AML-193 (cell line): Measurements from ENCODE around the gene DIPK1A.

Experiments used
- DNase-seq, 2 experiments: peaks; one replicate each; lab custom pipeline; 2025; lab: John Stamatoyannopoulos, UW

The DIPK1A gene

DNA sequence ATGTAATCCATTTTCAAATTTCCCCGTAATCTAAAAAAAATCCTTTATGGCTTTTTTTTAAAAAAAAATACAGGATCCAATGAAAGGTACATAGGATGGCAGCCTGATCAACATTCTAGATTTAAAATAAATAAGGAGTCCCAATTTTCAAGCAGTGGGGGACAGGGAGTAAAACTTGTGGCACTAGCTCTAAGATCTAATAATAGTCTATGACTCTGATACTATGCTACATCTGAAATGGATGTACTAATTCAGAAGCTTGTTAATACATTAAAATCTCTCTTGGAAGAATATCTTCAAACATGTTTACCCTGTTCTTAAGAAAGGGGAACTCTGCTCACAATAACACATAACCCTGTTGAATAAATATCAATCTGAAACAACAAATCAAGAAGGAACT lies 8.5 kb downstream of the DIPK1A start:
- no peak for DNase-seq

DNA sequence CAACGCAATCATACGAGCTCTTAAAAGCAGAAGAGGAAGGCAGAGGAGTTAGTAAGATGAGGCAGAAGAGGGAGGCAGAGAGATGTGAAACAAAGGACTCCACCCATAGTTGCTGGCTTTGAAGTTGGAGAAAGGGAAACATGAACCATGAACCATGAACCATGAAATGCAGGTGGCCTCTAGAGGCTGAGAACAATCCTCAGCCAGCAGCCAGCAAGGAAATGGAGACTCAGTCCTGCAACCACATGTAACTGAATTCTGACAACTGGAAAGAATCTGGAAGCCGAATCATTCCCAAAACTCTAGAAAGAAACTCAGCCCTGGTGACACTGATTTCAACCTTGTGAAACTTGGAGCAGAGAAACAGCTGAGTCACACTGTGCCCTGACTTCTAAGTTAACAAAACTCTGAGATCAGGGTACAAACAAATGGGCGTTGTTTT lies 10.1 kb downstream of the DIPK1A start:
- no peak for DNase-seq

GRCh38 chr1:92949937-92950817 lies 11.1 kb downstream of the DIPK1A start:
- no peak for DNase-seq

GRCh38 chr1:92948071-92948470 lies 13.2 kb downstream of the DIPK1A start:
- no peak for DNase-seq

DNA sequence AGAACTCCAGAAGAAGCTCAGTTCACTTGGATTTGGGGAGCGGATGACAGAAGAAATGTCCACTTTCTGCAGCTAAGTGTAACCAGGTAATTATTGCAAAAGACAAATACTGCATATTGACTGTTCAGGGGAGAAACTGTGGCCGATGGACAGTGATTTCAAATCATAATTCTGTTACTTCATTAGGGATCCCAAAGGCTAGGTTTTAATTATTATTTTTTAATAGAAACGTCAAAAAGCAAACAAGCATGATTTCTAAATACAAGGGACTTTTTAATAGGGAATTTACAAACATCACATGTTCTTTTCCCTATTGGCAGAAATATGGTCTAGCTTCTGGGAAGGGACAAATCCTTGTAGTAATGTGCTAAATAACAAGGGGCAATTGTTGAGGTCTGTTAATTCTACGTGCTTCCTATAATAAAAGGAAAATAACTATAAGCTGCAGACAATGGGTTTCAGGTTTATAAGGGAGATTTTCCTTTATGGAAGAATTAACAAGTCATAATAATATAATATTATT lies 15.5 kb downstream of the DIPK1A start:
- no peak for DNase-seq

DNA sequence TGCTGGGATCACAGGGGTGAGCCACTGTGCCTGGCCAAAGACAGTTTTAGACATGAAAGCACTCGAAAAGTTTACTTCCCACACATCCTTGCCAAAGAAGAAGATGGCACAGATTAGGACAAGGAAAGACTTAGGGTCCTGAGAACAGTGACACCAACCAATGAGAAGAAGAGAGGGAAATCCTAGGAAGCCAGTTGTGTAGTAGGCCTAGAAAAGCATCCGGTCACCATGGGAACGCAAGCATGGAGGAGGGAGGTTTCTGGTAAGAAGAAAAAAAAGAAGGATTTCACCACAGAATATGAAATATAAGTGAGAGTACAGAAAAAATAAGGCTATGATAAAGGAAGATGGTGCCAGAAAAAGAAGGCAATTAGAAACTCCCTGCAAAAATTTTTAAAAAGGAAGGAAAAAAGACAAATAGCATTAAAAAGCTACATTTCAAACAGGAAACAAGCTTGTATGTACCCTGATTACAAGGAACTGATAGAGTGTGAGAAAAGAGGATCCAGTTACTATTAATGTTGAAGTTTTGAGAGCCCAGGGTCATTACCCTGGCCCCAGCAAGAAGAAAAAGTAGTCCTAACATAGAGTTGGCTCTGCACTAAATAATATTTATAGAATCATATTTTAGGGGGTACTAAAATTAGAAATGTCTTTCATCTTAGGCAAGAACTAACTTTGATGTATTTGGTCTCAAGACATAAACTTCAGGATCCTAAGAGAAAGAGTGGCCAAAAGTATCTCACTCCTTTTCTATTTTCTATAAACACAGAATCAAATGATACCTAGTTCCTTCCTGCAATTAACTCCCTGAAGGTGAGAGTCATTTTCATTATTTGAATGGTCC lies 16.1 kb downstream of the DIPK1A start:
- DNase-seq = no peak

DNA sequence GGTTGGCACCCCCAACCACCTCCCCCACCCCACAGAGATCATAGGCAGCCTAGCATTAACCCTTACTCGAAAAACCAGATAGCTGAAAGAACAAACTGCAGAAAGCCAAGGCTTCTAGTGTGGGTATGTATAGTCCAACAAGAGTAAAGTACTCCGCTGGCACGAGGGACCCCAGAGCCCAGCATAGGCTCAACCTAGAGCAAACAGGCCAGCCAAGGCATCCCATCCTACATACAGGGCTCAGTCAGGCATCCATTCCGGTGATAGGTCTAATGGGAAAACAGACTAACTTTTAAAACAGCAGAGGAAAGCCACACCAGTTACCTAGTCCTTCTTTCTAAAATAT lies 17.8 kb downstream of the DIPK1A start:
- DNase-seq = no peak

- no peak for DNase-seq
These were observed 20.7 kb downstream of the DIPK1A start for GRCh38 chr1:92940541-92940940.

- DNase-seq = no peak
These were observed 23.5 kb downstream of the DIPK1A start for GRCh38 chr1:92937731-92938130.

- DNase-seq = no peak
These were observed 24.4 kb downstream of the DIPK1A start for GRCh38 chr1:92936865-92937264.

DNA sequence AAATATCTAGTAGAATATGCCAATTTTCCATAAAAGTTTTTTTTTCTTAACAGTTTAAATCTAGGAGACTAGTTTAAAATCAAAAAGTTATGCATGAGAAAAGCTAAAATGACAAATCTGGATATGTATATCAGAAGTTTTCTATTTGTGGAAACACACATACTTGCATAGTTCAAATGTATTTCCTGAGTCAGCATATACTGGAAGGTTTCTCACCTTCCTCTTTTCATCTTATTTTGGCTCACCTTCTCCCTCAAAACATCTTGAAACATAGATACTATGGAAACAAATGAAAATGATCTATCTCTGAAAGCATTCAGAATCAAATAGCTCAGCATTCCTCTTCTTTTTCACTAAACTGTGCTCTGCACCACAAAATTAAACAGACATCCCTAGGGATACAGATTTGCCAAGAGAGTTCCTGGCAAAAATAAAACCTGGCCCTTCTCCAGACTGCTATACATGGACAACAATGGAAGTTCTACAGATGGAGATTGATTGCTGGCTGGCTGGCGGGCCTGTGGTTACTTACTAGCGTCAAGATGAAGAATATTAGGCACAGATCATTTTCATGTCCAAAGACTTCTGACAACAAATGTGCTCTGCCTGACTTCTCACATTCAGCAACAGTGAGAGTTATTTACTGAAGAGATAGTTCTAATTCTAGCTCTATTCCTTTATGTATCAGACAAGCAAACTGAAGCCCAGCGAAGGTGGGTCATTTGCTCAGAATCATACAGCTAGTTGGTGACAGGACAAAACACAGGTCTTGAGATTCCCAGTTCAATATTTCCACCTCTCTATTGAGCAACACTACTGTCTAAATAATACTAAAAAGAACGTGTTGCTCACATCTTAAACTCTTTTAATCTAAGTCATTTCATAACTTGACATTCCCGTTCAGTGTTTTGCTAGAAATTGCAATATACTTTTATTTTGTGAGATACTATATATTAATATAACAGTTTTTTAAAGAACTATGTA lies 26.6 kb downstream of the DIPK1A start:
- no peak for DNase-seq

- no peak for DNase-seq
These were observed 27.8 kb downstream of the DIPK1A start for GRCh38 chr1:92933459-92933858.

- DNase-seq = no peak
These were observed 29.6 kb downstream of the DIPK1A start for GRCh38 chr1:92931691-92932090.

GRCh38 chr1:92929461-92929860 lies 31.8 kb downstream of the DIPK1A start:
- no peak for DNase-seq

GRCh38 chr1:92927870-92928269 lies 33.4 kb downstream of the DIPK1A start:
- peak; percentile 47 to 63 for DNase-seq

DNA sequence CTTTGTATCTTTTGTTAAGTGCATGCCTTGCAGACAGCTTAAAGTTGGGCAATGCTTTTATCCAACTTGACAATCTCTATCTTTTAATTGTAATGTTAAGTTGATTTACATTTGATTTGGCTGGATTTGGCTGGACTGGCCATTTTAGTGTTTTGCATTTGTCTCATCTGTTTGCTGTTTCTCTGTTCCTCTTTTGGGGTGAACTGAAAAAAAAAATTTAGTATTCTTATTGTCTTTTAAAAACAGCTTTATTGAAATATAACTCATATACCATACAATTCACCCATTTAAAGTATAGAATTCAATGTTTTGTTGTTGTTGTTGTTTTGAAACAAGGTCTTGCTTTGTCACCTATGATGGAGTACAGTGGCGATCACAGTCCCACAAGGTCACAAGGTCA lies 34.4 kb downstream of the DIPK1A start:
- no peak for DNase-seq

DNA sequence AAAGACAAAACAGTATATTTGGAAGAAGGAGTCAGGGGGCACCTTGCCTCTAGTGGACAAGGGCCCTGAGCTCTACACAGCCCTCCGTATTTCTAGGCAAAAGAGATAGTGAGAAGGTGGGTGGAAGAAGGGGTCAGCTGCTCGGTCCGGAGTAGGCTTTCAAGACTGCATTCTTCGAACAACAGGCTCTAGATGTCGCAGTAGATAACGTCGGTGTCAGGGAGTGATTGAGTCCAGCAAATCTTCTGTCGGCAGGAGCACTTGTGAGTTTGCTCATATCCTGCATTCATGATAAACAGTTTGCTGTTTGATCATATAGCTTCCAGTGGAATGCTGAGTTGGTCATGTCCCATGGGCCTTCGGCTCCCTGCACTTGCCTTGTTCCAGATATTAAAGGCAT lies 36.8 kb downstream of the DIPK1A start:
- no peak for DNase-seq

DNA sequence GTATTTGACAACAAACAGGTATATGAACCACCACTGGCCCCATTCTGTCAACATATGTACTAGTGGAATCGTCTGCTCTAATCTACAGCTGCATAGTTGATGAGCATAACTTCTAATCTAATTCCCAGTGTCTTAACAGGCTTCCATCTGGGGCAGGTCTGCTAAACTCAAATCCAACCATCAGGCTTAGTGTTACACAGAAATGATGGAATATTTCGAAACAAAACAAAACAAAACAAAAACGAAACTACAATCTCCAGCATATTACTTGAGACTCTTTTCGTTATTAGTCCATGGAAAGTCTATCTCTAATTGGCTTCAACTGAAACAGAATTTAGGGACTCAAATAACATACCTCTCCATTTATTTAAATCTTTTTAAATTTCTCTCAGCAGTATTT lies 37.6 kb downstream of the DIPK1A start:
- DNase-seq = no peak

DNA sequence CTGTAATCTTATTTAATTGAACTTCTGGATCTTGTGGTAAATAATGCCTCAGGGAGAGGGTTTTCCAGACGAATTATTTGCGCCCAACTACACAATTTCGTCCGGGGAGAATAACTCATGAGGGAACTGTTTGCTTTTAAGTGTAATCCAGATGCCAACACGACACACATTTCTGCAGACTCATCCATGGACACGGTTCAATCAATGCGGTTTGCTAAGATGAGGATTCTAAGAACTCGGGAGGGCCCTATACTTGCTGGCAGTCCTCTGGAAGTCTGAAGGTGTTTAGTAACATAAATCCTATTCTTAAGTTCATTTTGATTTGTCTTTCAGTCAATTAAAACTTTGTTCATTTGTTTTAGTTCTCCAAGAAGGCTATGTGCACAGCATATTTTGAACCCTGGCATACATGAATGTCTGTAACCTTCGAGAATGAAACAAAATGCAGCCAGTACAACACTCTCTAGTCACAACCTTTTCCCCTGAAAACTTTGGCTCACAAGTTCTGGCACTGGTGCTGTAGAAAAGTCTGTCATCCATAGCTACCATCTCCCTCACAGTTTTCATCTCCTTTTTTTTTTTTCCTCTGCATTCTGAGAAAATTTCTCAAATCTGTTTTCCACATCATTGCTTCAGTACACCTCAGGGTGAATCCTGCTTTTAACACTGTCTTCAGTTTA lies 38.8 kb downstream of the DIPK1A start:
- no peak for DNase-seq

- no peak for DNase-seq
These were observed 39.9 kb downstream of the DIPK1A start for GRCh38 chr1:92921031-92922023.
